BE2C (cell line): Measurements from ENCODE around the gene NELFA.
A peak's percentile ranks its signal among the peaks of the same experiment; 100 is the strongest.

Experiments
- DNase-seq: peaks from one replicate; pipeline ENCODE4 v3.0.0-alpha.2; 2020
- H3K27me3 ChIP-seq: fragments of 250-450 bp; sonication (Bioruptor Pico); 2 replicates; pipeline ENCODE4 v1.5.1; 2020; ENCODE audit warnings: mild to moderate bottlenecking
- H3K36me3 ChIP-seq: fragments of 250-450 bp; sonication (Bioruptor Pico); 2 replicates; pipeline ENCODE4 v1.5.1; 2020; ENCODE audit warnings: mild to moderate bottlenecking
- H3K4me1 ChIP-seq: fragments of 250-450 bp; sonication (Bioruptor Pico); 2 replicates; pipeline ENCODE4 v1.5.1; 2020
- H3K4me3 ChIP-seq: 2 replicates; pipeline ENCODE4 v1.5.1; 2011; ENCODE audit warnings: low read depth, low read length
- H3K9me3 ChIP-seq: fragments of 250-450 bp; sonication (Bioruptor Pico); 2 replicates; pipeline ENCODE4 v1.5.1; 2020
- TF ChIP-seq, protein P1 (sequence below): IDR thresholded peaks from 2 replicates; pipeline ENCODE4 v1.5.1; 2012; ENCODE audit warnings: mild to moderate bottlenecking, low read depth, low read length

NELFA gene

GRCh38 chr4:2045518-2045951 lies 36.8 kb upstream of the NELFA start:
- H3K9me3 ChIP-seq: peaks cover 4% of the 10 kb centered on the region; the same call in 1 of the 2 replicates
- peaks cover 13% of the 10 kb centered on the region for H3K27me3 ChIP-seq
- no peaks in the 10 kb centered on the region for H3K4me1 ChIP-seq
- no peak overlapping the region for H3K4me3 ChIP-seq
- TF ChIP-seq, protein P1, sequence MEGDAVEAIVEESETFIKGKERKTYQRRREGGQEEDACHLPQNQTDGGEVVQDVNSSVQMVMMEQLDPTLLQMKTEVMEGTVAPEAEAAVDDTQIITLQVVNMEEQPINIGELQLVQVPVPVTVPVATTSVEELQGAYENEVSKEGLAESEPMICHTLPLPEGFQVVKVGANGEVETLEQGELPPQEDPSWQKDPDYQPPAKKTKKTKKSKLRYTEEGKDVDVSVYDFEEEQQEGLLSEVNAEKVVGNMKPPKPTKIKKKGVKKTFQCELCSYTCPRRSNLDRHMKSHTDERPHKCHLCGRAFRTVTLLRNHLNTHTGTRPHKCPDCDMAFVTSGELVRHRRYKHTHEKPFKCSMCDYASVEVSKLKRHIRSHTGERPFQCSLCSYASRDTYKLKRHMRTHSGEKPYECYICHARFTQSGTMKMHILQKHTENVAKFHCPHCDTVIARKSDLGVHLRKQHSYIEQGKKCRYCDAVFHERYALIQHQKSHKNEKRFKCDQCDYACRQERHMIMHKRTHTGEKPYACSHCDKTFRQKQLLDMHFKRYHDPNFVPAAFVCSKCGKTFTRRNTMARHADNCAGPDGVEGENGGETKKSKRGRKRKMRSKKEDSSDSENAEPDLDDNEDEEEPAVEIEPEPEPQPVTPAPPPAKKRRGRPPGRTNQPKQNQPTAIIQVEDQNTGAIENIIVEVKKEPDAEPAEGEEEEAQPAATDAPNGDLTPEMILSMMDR: no peak
- no peak for DNase-seq
- H3K36me3 ChIP-seq: no peaks in the 10 kb centered on the region; the same call in 1 of the 2 replicates

DNA sequence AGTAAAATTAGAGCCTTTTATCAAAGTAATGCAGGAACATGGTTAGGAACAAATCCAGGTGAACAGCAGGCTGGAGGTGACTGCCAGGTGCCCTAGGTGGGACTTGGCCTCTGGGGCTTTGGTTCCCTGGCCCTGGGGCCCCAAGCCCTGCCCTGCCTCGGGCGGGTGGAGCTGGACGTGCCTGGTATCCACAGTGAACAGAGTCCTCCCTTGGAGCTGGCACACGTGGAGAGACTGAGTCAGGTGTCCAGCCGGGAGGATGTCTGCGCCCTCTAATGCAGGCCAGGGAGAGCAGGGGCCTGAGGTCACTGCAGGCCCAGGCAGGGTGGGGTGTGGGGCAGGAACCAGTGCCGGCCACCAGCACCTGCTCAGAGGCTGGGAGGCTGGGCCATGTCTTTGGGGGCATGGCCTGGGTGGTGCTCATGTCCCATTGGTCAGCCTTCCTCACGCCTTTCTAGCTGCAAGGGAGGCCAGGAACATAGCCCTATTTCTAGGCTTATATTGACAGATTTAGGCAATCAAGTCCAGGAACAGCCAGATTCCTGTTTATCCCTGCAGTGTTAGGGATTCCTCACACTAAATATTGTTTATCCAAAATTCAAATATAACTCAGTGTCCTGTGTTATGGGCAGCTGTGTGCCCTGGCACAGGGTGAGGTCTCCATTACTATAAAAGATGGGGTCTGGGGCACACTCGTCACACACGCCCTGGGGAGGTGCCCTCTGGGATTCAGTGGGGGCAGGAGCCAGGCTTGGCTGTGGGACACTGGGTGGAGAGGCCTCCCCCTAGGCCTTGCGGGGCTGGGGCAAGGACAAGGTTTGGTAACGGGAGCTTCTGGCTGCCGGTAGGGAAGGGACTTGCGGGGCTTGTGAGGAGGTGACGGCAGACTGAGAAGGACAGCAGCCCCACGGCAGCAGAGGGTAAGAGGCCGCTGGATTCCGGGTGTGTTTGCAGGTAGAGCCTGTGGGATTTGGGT lies 36.1 kb upstream of the NELFA start:
- TF ChIP-seq, protein P1: no peak
- Histone ChIP-seq H3K36me3 (no peaks in the 10 kb centered on the region; the same call in 1 of the 2 replicates), H3K4me3 (no peak overlapping the region), H3K27me3 (peaks cover 20% of the 10 kb centered on the region), H3K4me1 (no peaks in the 10 kb centered on the region), H3K9me3 (peaks cover 4% of the 10 kb centered on the region; the same call in 1 of the 2 replicates)
- DNase-seq: no peak

GRCh38 chr4:2044119-2044485 lies 35.3 kb upstream of the NELFA start:
- Histone ChIP-seq H3K9me3 (peaks cover 4% of the 10 kb centered on the region; the same call in 1 of the 2 replicates), H3K27me3 (peaks cover 27% of the 10 kb centered on the region), H3K36me3 (no peaks in the 10 kb centered on the region; the same call in 1 of the 2 replicates), H3K4me3 (no peak overlapping the region), H3K4me1 (no peaks in the 10 kb centered on the region)
- TF ChIP-seq, protein P1: no peak
- no peak for DNase-seq

DNA sequence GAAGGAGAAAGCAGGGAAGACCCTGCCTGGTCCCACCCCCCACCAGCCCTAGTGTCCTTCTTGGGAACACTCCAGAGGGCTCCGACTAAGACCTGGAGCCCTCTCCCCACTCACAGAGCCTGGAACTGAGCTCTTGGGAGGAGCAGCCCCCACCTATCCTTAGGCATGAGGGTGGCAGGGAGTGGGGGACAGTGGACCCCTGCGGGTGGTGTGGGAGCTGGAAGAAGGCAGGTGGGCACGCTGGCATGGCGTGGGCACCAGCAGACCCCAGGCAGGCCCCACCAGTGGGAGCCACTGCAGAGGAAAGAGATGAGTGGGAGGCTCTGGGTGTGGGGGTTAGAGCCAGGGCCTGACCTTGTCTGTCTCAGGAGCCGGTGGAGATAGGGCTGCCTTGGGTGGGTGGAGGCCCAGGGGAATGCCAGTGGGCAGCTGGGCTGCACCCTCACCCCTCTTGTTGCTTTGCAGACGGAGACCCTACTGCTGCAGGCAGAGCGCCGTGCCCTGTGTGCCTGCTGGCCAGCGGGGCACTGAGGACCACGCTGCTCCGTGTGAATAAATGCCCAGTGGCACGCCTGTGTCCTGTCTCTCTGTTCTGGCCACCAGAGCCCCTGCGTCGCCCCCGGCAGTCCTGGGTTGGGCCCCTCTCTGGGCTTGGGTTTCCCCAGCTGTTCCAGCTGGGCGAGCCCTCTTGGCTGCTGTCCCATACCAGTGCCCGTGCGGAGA lies 34.8 kb upstream of the NELFA start:
- Histone ChIP-seq H3K4me1 (no peaks in the 10 kb centered on the region), H3K27me3 (peaks cover 33% of the 10 kb centered on the region), H3K9me3 (peaks cover 4% of the 10 kb centered on the region; the same call in 1 of the 2 replicates), H3K4me3 (no peak overlapping the region), H3K36me3 (no peaks in the 10 kb centered on the region; the same call in 1 of the 2 replicates)
- no peak for DNase-seq
- TF ChIP-seq, protein P1: no peak

DNA sequence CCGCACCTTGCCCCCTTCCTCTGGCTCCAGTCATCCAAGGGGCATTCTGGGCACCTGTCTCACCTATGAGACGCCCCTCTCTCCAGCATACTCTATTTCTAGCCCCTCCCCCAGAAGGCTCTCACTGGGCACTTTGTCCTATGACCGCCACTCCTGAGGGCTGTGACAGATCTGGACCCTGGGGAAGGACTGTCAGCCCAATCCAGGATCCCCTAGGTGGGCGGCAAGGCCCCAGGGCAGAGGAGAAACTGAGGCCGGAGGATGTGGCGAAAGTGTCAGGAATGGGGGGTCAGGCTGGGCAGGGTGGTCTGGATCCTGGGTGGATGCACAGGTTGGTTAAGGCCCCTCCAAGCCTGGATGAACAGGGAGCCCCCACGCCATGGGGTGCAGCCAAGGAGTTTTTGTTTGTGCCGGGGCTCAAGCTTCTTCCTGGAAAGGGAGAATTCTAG lies 34.2 kb upstream of the NELFA start:
- peaks cover 36% of the 10 kb centered on the region for H3K27me3 ChIP-seq
- DNase-seq: no peak
- H3K9me3 ChIP-seq: peaks cover 4% of the 10 kb centered on the region; the same call in 1 of the 2 replicates
- peak overlapping the region; percentile 34 for H3K4me3 ChIP-seq
- TF ChIP-seq, protein P1: no peak
- no peaks in the 10 kb centered on the region for H3K4me1 ChIP-seq
- no peaks in the 10 kb centered on the region; the same call in 1 of the 2 replicates for H3K36me3 ChIP-seq
